ENCODE results near the gene KIAA1328. TPM values are rescaled to one million over a fixed set of nuclear protein-coding genes. Genes with fewer than 3 reads are reported as not detected.

KIAA1328 gene
- total and polyA plus RNA-seq, 4 donors, result 2.8 to 48.1 (median 7.0) TPM

GRCh38 chr18:37135177-37135576 lies 306.2 kb downstream of the KIAA1328 start:
- no peaks in the 10 kb centered on the region for H3K36me3 ChIP-seq (ENCODE audit: control insufficient read depth in 4 of 4, insufficient read depth in 4 of 4, low read length in 4 of 4)
- H3K4me3 ChIP-seq, result no peak overlapping the region
- ATAC-seq (ENCODE audit: insufficient read depth, low FRiP score) (no peak), DNase-seq (no peak)
- H3K4me1 ChIP-seq (ENCODE audit: control insufficient read depth in 5 of 5, insufficient read depth in 5 of 5, low read length in 5 of 5), result no peaks in the 10 kb centered on the region
- no peak overlapping the region for H3K9ac ChIP-seq (ENCODE audit: insufficient read depth in 1 of 2, low read length in 2 of 2)
- WGBS, 2 donors, result 92 to 96% methylated on average over 4 of the region's 4 CpGs
- H3K27ac ChIP-seq (ENCODE audit: low read depth in 1 of 2, low read length in 1 of 2), result no peak overlapping the region
- H3K9me3 ChIP-seq (ENCODE audit: control insufficient read depth in 4 of 4, insufficient read depth in 3 of 4, low read length in 3 of 4), result no peaks in the 10 kb centered on the region
- TF ChIP-seq CTCF (IDR thresholded peaks at IDR 0.05; ENCODE audit: control extremely low read depth, extremely low read depth), result no peak
- H3K27me3 ChIP-seq (ENCODE audit: control insufficient read depth in 3 of 3, insufficient read depth in 3 of 3, low read length in 2 of 3), result no peaks in the 10 kb centered on the region

GRCh38 chr18:37138456-37138855 lies 309.5 kb downstream of the KIAA1328 start:
- DNase-seq, result no peak
- no peak for TF ChIP-seq CTCF (IDR thresholded peaks at IDR 0.05; ENCODE audit: control extremely low read depth, extremely low read depth)
- H3K9ac ChIP-seq (ENCODE audit: insufficient read depth in 1 of 2, low read length in 2 of 2), result no peak overlapping the region
- no peak for ATAC-seq (ENCODE audit: insufficient read depth, low FRiP score)
- H3K36me3 ChIP-seq (ENCODE audit: control insufficient read depth in 4 of 4, insufficient read depth in 4 of 4, low read length in 4 of 4), result no peaks in the 10 kb centered on the region
- no peaks in the 10 kb centered on the region for H3K9me3 ChIP-seq (ENCODE audit: control insufficient read depth in 4 of 4, insufficient read depth in 3 of 4, low read length in 3 of 4)
- no peaks in the 10 kb centered on the region for H3K27me3 ChIP-seq (ENCODE audit: control insufficient read depth in 3 of 3, insufficient read depth in 3 of 3, low read length in 2 of 3)
- peaks cover 0 to 7% (median 0%) of the 10 kb centered on the region in 5 donors for H3K4me1 ChIP-seq (ENCODE audit: control insufficient read depth in 5 of 5, insufficient read depth in 5 of 5, low read length in 5 of 5)
- no peak overlapping the region for H3K4me3 ChIP-seq
- no peak overlapping the region for H3K27ac ChIP-seq (ENCODE audit: low read depth in 1 of 2, low read length in 1 of 2)
- WGBS, 2 donors, result 96 to 97% methylated on average over 3 of the region's 3 CpGs

GRCh38 chr18:37139876-37140275 lies 310.9 kb downstream of the KIAA1328 start:
- Histone ChIP-seq H3K4me1 (ENCODE audit: control insufficient read depth in 5 of 5, insufficient read depth in 5 of 5, low read length in 5 of 5) (peaks cover 0 to 7% (median 0%) of the 10 kb centered on the region in 5 donors), H3K4me3 (no peak overlapping the region), H3K27ac (ENCODE audit: low read depth in 1 of 2, low read length in 1 of 2) (no peak overlapping the region), H3K27me3 (ENCODE audit: control insufficient read depth in 3 of 3, insufficient read depth in 3 of 3, low read length in 2 of 3) (no peaks in the 10 kb centered on the region), H3K9me3 (ENCODE audit: control insufficient read depth in 4 of 4, insufficient read depth in 3 of 4, low read length in 3 of 4) (no peaks in the 10 kb centered on the region), H3K36me3 (ENCODE audit: control insufficient read depth in 4 of 4, insufficient read depth in 4 of 4, low read length in 4 of 4) (no peaks in the 10 kb centered on the region), H3K9ac (ENCODE audit: insufficient read depth in 1 of 2, low read length in 2 of 2) (no peak overlapping the region)
- 95 to 100% methylated on average over 1 of the region's 1 CpG for WGBS, 2 donors
- ATAC-seq (ENCODE audit: insufficient read depth, low FRiP score) (no peak), DNase-seq (no peak)
- no peak for TF ChIP-seq CTCF (IDR thresholded peaks at IDR 0.05; ENCODE audit: control extremely low read depth, extremely low read depth)

GRCh38 chr18:37144921-37145320 lies 316.0 kb downstream of the KIAA1328 start:
- ATAC-seq (ENCODE audit: insufficient read depth, low FRiP score), result no peak
- 92 to 93% methylated on average over 4 of the region's 4 CpGs for WGBS, 2 donors
- H3K4me1 ChIP-seq (ENCODE audit: control insufficient read depth in 5 of 5, insufficient read depth in 5 of 5, low read length in 5 of 5), result peaks cover 0 to 7% (median 0%) of the 10 kb centered on the region in 5 donors

More at GRCh38 chr18:37144921-37145320, 316.0 kb downstream of the KIAA1328 start:
- no peak overlapping the region for H3K4me3 ChIP-seq
- no peak for DNase-seq
- H3K27ac ChIP-seq (ENCODE audit: low read depth in 1 of 2, low read length in 1 of 2), result no peak overlapping the region
- no peak for TF ChIP-seq CTCF (IDR thresholded peaks at IDR 0.05; ENCODE audit: control extremely low read depth, extremely low read depth)
- no peak overlapping the region for H3K9ac ChIP-seq (ENCODE audit: insufficient read depth in 1 of 2, low read length in 2 of 2)
- H3K9me3 ChIP-seq (ENCODE audit: control insufficient read depth in 4 of 4, insufficient read depth in 3 of 4, low read length in 3 of 4), result no peaks in the 10 kb centered on the region
- no peaks in the 10 kb centered on the region for H3K36me3 ChIP-seq (ENCODE audit: control insufficient read depth in 4 of 4, insufficient read depth in 4 of 4, low read length in 4 of 4)
- no peaks in the 10 kb centered on the region for H3K27me3 ChIP-seq (ENCODE audit: control insufficient read depth in 3 of 3, insufficient read depth in 3 of 3, low read length in 2 of 3)
